Coronary artery (tissue), 2 donors: ENCODE data around the gene VPS39.

Experiments
- DNase-seq: peaks from one replicate; pipeline ENCODE4 v3.0.0-alpha.2; 2017; ENCODE audit warnings: low spot score
- H3K27ac ChIP-seq, 2 donors: fragments of 200-600 bp; sonication (generic); one replicate each; pipeline ENCODE4 v1.5.1; 2016 to 2019
- H3K4me3 ChIP-seq: fragments of 200-600 bp; sonication (generic); 2 replicates; pipeline ENCODE4 v1.5.1; 2016; ENCODE audit warnings: mild to moderate bottlenecking, moderate library complexity
- CTCF ChIP-seq: fragments of 200-600 bp; sonication (generic); IDR thresholded peaks from one replicate; pipeline ENCODE4 v1.5.1; 2019; ENCODE audit warnings: antibody characterized with exemption

VPS39 gene, protein sequence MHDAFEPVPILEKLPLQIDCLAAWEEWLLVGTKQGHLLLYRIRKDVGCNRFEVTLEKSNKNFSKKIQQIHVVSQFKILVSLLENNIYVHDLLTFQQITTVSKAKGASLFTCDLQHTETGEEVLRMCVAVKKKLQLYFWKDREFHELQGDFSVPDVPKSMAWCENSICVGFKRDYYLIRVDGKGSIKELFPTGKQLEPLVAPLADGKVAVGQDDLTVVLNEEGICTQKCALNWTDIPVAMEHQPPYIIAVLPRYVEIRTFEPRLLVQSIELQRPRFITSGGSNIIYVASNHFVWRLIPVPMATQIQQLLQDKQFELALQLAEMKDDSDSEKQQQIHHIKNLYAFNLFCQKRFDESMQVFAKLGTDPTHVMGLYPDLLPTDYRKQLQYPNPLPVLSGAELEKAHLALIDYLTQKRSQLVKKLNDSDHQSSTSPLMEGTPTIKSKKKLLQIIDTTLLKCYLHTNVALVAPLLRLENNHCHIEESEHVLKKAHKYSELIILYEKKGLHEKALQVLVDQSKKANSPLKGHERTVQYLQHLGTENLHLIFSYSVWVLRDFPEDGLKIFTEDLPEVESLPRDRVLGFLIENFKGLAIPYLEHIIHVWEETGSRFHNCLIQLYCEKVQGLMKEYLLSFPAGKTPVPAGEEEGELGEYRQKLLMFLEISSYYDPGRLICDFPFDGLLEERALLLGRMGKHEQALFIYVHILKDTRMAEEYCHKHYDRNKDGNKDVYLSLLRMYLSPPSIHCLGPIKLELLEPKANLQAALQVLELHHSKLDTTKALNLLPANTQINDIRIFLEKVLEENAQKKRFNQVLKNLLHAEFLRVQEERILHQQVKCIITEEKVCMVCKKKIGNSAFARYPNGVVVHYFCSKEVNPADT

DNA sequence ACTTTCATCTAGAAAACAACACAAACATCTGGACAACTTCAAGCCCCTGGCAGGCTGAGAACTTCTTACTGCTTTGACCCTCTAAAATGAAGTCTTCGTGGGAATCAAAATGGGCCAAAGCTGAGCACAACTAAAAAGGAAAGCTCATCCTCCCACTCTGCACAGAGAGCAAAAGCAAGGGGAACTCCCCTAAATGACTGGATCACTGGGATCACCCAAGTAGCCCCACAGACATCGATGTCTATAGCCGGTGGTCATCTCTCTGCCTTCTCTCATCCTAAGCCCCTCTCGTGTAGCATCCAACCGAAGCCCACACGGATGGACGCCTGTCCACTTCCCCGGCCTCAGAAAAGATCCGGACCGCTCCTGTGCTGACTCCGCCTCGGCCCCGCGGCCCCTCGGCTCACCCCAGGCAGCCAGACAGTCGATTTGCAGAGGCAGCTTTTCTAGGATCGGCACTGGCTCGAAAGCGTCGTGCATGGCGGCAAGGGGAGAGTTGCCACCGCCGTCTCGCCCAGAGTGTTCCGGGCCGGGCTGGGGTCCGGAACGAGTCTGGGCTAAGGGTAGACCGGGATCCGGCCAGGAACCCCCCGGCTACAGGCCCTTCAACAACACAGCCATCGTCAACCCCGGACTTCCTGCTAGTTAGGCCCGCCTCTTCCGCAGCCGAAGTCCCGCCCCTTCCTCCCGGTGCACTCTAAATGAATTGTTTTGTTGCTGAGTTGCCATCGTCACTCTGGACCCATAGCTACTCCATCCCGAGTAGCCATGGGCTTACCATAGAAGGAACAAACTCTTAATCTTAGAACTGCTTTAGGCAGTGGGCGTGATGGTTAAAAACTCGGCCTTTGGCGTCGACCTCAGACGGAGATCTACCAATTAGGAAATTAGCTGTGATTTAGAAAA is at the start of gene VPS39:
Gene VPS39, minus strand, starts transcription at position 631 of the 906 bp plus-strand sequence. Its CDS starts 151 bp downstream, at position 480.
- Histone ChIP-seq H3K4me3 (peak within 1 kb of the TSS; percentile 91), H3K27ac (peak within 1 kb of the TSS; percentile 68 to 88)
- no peak for TF ChIP-seq CTCF
- DNase-seq = peak; percentile 90

- H3K27ac ChIP-seq = no peak overlapping the region
- no peak for DNase-seq
- no peak overlapping the region for H3K4me3 ChIP-seq
- TF ChIP-seq CTCF = no peak
Measured at GRCh38 chr15:42253300-42253699, 45.2 kb upstream of the VPS39 start.

DNA sequence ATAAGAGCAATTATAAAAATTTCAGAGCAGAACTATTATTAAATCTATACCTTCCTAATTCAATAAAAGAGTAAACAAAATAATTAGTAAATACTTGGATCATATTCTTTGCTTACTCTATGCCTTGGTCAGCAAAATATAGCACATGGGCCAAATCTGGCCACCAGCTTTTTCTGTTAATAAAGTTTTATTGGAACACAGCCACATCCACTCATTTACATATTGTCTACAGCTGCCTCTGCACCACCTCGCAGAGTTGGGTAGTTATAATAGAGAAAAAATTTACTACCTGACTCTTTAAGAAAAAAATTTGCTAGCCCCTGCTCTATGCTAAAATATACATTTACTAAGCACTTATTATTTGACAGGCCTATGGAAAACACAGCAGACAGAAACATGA is 32.7 kb upstream of the VPS39 start:
- H3K27ac ChIP-seq = no peak overlapping the region
- TF ChIP-seq CTCF = no peak
- no peak for DNase-seq
- H3K4me3 ChIP-seq = no peak overlapping the region

DNA sequence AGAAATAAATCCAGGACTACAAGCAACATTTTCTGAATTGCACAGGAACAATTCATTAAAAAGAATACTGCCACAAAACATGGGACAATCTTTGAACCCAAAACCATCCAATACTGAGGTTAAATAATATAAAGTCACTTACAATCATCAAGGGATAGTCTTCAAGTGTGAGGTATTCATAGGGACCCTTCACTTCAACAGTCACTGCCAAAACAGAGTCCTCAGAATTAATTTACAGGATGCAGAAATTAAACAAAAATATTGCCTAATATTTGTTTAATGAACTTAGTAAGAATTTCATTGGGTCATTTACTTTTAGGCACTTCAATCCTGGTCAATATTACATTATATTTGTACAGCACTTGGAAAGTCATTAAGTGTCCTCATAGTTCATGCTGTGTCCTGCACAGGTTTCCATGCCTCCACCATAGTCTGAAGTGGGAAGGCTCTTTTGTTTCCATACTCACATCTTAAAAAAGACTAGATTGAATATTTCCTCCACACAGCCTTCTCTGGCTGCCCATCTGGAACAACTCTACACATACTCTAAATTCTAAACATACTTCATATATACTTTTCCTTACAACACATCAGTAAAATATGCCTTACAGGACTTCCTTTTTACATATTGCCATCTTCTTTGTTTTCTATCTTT is 31.6 kb upstream of the VPS39 start:
- DNase-seq = no peak
- no peak overlapping the region for H3K4me3 ChIP-seq
- H3K27ac ChIP-seq = no peak overlapping the region
- no peak for TF ChIP-seq CTCF

- TF ChIP-seq CTCF = no peak
- Histone ChIP-seq H3K27ac (no peak overlapping the region), H3K4me3 (no peak overlapping the region)
- no peak for DNase-seq
Measured at GRCh38 chr15:42233107-42233506, 25.0 kb upstream of the VPS39 start.

DNA sequence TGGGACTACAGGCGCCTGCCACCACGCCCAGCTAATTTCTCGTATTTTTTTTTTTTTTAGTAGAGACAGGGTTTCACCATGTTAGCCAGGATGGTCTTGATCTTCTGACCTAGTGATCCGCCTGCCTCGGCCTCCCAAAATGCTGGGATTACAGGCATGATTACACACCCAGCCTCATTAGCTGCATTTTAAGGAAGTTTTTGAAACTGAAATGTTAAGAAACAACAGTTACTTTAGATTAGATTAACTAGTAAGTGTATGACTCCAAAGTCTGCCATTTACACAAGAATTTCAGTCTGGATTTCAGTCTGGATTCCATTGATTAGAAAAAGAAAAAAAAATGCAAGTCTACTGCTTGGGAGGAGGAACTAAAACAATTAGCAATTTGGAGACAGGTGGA is 24.5 kb upstream of the VPS39 start:
- Histone ChIP-seq H3K4me3 (no peak overlapping the region), H3K27ac (no peak overlapping the region)
- no peak for TF ChIP-seq CTCF
- no peak for DNase-seq
